Transverse colon (tissue), 4 donors: Measurements from ENCODE around the gene CCDC15. TPM values are rescaled to one million over a fixed set of nuclear protein-coding genes. Genes with fewer than 3 reads are reported as not detected.

ENCODE experiments used
- DNase-seq: peaks from one replicate; pipeline ENCODE4 v3.0.0-alpha.2; 2019
- H3K27ac ChIP-seq, 4 donors: fragments of 200-600 bp; sonication (generic); 2 replicates each; pipeline ENCODE4 v1.5.1; 2016 to 2018; ENCODE audit warnings: inconsistent platforms in 4 of 4
- H3K27me3 ChIP-seq: fragments of 200-600 bp; sonication (generic); 2 replicates; pipeline ENCODE4 v1.5.1; 2017; ENCODE audit warnings: inconsistent platforms
- H3K36me3 ChIP-seq, 4 donors: fragments of 200-600 bp; sonication (generic); 2 replicates each; pipeline ENCODE4 v1.5.1; 2017 to 2019; ENCODE audit warnings: inconsistent platforms in 4 of 4
- H3K4me1 ChIP-seq, 4 donors: fragments of 200-600 bp; sonication (generic); 2 replicates each; pipeline ENCODE4 v1.5.1; 2017 to 2020; ENCODE audit warnings: inconsistent platforms in 4 of 4
- H3K4me3 ChIP-seq, 4 donors: fragments of 200-600 bp; sonication (generic); 1 replicate in 1 of 4; 2 replicates in 3 of 4; pipeline versions ENCODE4 v1.5.1 to v1.6.1; 2017 to 2019; ENCODE audit warnings: inconsistent platforms in 4 of 4
- H3K9me3 ChIP-seq, 2 donors: fragments of 200-600 bp; sonication (generic); 2 replicates each; pipeline ENCODE4 v1.5.1; 2017 to 2019; ENCODE audit warnings: inconsistent platforms in 2 of 2
- CTCF ChIP-seq, 5 experiments: fragments of 200-600 bp in 3 of 5; fragments of 450-650 bp in 2 of 5; sonication (generic) in 3 of 5; IDR thresholded peaks; 1 replicate in 2 of 5; 2 replicates in 3 of 5; pipeline ENCODE4 v1.5.1; 2016 to 2017; ENCODE audit warnings: antibody characterized with exemption in 5 of 5, inconsistent platforms in 3 of 5, mild to moderate bottlenecking in 2 of 5, moderate library complexity in 1 of 5
- EP300 ChIP-seq: sonication (generic); formaldehyde crosslinking; IDR thresholded peaks from one replicate; pipeline ENCODE4 v1.6.1; 2017; ENCODE audit warnings: antibody characterized with exemption, low read depth
- POLR2A ChIP-seq: fragments of 450-650 bp; IDR thresholded peaks from one replicate; pipeline ENCODE4 v1.6.1; 2016; ENCODE audit warnings: antibody characterized with exemption, mild to moderate bottlenecking, moderate library complexity
- POLR2AphosphoS5 ChIP-seq, 3 donors: sonication (generic); formaldehyde crosslinking; IDR thresholded peaks; one replicate each; pipeline ENCODE4 v1.6.1; 2016; ENCODE audit warnings: antibody characterized with exemption in 3 of 3
- WGBS, 2 donors: methylation state at CpG; one replicate each; pipeline ENCODE4 v1.1.5; 2018; ENCODE audit warnings: low coverage in 1 of 2; 5-methylcytosine and 5-hydroxymethylcytosine counted together
- in situ Hi-C, 4 donors: fragments of 200-750 bp; cut with MboI; loops; one replicate each; pipeline versions ENCODE4 v1.15.0 to v1.15.1; 2017; ENCODE audit warnings: low sequenced_read_pairs in 3 of 4, low pct_ligation_motif_present in 1 of 4, low pct_unique_long_range_greater_than_20kb in 1 of 4
- intact Hi-C: fragments of 100-400 bp; cut with DNase I; formaldehyde crosslinking; loops from one replicate; pipeline ENCODE4 v1.15.1; 2023; ENCODE audit warnings: low total_unique reads
- total RNA-seq, 4 donors: library from RNA; depleted of rRNA; stranded (reverse); fragments of >200 nt; gene quantifications; one replicate each; pipeline ENCODE4 v1.1.0, GENCODE V29; 2016

The CCDC15 gene
- total RNA-seq, 4 donors from 2014 or later, result 0.64 to 0.82 (median 0.75) TPM; not detected in 1

GRCh38 chr11:124922831-124923230 is 31.2 kb upstream of the CCDC15 start:
- Histone ChIP-seq H3K27me3 (no peaks in the 10 kb centered on the region), H3K4me1 (peaks cover 0 to 2% (median 0%) of the 10 kb centered on the region in 4 donors), H3K4me3 (no peak overlapping the region), H3K36me3 (no peaks in the 10 kb centered on the region), H3K27ac (no peak overlapping the region), H3K9me3 (no peaks in the 10 kb centered on the region)
- intact Hi-C loops, result no loop called here
- TF ChIP-seq POLR2AphosphoS5 (IDR thresholded peaks at IDR 0.05) (no peak), CTCF (IDR thresholded peaks at IDR 0.05) (no peak), EP300 (no peak), POLR2A (no peak)
- 86 to 87% methylated on average over 1 to 4 of the region's 4 CpGs for WGBS, 2 donors
- no peak for DNase-seq
- in situ Hi-C loops, result no loop called here

- no peak for DNase-seq
- intact Hi-C loops (no loop called here), in situ Hi-C loops (no loop called here)
- H3K36me3 ChIP-seq, result no peaks in the 10 kb centered on the region
- TF ChIP-seq EP300 (no peak), POLR2AphosphoS5 (IDR thresholded peaks at IDR 0.05) (no peak), POLR2A (no peak), CTCF (IDR thresholded peaks at IDR 0.05) (no peak)
- no peak overlapping the region for H3K27ac ChIP-seq
- H3K9me3 ChIP-seq, result no peaks in the 10 kb centered on the region
- H3K4me3 ChIP-seq, result no peak overlapping the region
- no peaks in the 10 kb centered on the region for H3K27me3 ChIP-seq
- peaks cover 0 to 2% (median 0%) of the 10 kb centered on the region in 4 donors for H3K4me1 ChIP-seq
Observed at GRCh38 chr11:124923296-124923695, 30.7 kb upstream of the CCDC15 start.

GRCh38 chr11:124928942-124929665 is 24.9 kb upstream of the CCDC15 start:
- H3K4me3 ChIP-seq, result no peak overlapping the region
- no peak for DNase-seq
- 47 to 55% methylated on average over 4 of the region's 4 CpGs for WGBS, 2 donors
- no peaks in the 10 kb centered on the region for H3K36me3 ChIP-seq
- in situ Hi-C loops (no loop called here), intact Hi-C loops (no loop called here)
- TF ChIP-seq EP300, result no peak
- TF ChIP-seq CTCF (IDR thresholded peaks at IDR 0.05), result no peak
- TF ChIP-seq POLR2A, result no peak
- no peak for TF ChIP-seq POLR2AphosphoS5 (IDR thresholded peaks at IDR 0.05)
- H3K27ac ChIP-seq, result no peak overlapping the region
- H3K27me3 ChIP-seq, result no peaks in the 10 kb centered on the region
- no peaks in the 10 kb centered on the region for H3K9me3 ChIP-seq
- H3K4me1 ChIP-seq, result no peaks in the 10 kb centered on the region

GRCh38 chr11:124930799-124931198 is 23.2 kb upstream of the CCDC15 start:
- H3K9me3 ChIP-seq, result no peaks in the 10 kb centered on the region
- intact Hi-C loops (no loop called here), in situ Hi-C loops (no loop called here)
- peaks cover 3% of the 10 kb centered on the region for H3K27me3 ChIP-seq
- DNase-seq, result no peak
- no peak for TF ChIP-seq EP300
- no peak for TF ChIP-seq CTCF (IDR thresholded peaks at IDR 0.05)
- TF ChIP-seq POLR2A, result no peak
- TF ChIP-seq POLR2AphosphoS5 (IDR thresholded peaks at IDR 0.05), result no peak
- H3K27ac ChIP-seq, result no peak overlapping the region
- WGBS, 2 donors, result 30 to 37% methylated on average over 3 of the region's 3 CpGs
- H3K4me3 ChIP-seq, result no peak overlapping the region
- H3K36me3 ChIP-seq, result no peaks in the 10 kb centered on the region
- no peaks in the 10 kb centered on the region for H3K4me1 ChIP-seq
